Stimulated activated CD4-positive, alpha-beta T cell treated with anti-CD3 and anti-CD28 coated beads, TNF-alpha, amount 100 ng/mL, for 48 hours (primary cell): ENCODE measurements around the gene PLCG1.

Experiments used
- DNase-seq, 3 donors: peaks; one replicate each; pipeline ENCODE4 v3.0.0-alpha.2; 2020; ENCODE audit warnings: low read depth in 3 of 3

The PLCG1 gene

DNA sequence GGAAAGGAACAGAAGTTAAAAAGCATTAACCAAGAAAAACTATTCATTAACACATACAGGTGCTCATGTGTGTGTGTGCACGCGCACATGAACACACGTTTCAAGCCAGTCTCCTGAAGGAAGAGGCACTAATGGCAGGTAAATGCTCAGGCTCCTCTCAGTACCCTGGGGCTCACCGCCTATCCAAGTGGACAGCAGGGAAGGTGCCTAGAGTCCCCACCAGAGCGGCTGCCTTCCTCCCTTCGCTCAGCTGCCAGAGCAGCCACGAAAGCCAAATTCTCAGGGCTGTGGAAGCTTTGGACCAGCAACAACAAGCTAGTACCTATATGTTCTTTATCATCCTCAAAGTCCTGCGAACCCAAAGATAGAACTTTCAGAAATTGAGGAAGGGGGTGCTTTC lies 42.6 kb downstream of the PLCG1 start:
- no peak for DNase-seq

DNA sequence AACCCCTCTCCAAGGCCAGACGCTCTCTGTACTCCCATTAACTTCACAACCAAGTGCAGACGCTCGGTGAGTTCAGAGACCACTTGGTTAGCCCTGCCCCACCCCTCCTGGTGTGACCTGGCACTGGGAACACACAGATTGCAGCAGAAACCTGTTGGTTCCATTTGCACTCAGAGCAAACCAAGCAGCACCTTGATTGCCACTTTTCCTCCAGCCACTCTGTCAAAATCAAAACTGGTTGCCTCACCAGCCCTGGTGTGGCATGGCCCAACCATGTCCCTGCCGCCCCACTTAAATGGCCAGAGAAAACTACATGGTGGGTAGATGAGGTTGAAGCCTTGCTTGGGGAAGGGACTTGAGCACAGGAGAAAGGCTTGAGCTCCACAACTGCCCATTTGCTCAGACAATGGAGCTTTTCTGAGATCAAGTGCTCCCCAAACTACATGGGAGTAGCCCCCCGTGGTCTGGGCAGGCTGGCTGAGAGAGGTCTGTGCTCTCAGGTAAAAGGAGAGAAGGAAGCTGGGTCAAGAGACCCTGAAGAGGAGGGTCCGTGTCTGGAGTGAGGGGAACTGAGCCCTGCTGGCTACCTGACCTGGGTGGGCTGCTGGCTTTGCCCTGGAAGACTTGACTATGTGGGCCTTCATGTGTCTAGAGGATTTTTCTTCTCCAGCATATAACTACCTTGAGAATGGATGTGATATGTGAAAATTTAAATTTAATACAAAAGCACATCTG lies 43.4 kb downstream of the PLCG1 start:
- DNase-seq, result no peak

DNA sequence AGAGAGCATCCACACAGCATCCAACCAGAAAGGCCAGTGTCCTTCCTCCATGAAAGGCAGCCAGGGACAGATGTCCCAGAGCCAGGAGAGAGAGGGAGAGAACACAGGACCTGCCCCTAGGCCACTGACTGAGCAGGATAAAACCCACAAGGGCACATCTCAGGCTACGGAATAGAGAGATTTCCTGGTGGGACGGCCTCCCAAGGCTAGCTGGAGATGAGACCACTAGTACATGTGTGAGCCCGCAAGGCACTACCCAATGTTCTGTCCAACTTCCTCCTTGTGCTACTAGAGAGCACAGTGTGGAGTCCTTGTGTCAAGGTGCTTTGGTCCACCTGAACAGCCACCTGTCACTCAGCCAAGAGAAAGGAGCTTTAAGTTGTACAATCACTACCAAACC lies 44.2 kb downstream of the PLCG1 start:
- no peak for DNase-seq

DNA sequence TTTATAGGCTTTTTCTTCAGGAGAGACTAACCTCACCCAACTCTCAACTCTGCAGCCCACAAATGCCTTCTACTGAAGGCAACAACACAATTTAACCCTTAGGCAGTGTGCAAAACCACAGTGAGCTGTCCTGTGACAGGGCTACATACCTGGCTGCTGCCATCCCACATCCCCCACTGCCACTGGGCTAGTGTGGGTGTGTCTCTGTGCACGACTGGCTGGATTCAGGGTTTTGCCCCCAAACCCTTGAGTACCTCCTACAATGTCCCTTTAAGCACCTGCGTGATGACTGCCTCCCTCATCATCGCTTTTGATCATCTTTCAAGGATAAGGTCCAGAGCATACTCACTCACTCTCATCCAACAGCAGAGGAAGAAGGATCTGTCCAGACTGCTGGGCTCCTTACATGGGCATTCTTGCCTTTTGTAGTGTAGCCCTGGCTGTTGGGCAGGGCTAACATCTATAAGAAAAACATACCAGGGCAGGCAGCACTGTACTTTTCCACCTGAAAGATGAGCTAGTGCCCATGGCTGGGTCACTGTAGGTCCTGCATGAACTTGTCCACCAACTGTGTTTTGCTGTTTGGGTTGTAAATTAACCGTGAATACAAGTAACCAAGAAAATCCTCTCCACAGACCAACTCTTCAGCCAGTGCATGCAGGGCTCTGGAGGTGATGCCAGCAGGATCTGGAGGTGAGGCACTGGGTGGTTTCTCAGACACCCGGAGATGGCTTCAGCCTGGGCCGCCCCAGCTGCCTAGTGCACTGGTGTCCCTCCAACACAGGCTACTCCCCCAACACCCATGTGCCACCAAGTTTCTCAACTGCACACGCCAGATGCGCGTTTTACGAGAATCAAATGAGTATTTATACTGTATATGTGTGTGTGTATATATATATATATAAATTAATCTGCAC lies 45.2 kb downstream of the PLCG1 start:
- DNase-seq, result no peak

DNA sequence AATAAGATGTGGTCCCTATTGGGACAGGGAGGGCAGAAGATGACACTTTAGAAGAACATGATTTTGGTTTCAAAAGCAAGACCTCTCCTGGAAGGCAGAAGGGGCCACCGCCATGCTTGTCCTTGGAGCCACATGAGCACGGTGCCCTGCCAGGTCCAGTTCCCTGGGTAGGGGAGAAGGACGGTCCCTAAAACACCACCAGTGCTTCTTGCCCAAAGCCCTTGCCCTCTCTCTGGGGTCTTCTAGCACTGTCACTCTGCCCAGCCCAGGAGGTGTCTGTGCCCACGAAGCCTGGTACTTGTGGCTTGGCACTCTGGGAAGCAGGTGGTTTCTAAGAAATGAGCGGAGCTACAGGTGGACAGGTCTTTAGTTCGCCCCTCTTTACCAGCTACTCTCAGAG lies 46.0 kb downstream of the PLCG1 start:
- DNase-seq, result no peak

DNA sequence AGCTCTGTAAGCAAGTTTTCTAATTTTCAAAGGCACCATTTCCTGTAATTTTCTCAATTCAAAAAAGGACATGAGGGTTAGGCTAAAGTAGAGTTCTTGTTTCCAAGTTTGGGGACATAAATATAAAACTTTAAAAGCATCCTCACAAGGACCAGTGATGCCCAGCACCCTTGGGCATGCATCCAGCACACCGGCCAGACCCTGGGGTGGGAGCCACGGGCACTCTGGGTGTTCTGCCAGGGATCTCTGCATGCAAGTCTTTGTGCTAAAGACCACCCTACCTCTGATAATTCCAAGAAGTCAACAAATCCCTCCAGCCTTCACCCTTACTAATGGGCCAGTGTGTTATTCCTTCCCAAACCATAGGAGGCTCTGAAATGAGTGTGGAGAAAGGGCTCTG lies 46.5 kb downstream of the PLCG1 start:
- no peak for DNase-seq

DNA sequence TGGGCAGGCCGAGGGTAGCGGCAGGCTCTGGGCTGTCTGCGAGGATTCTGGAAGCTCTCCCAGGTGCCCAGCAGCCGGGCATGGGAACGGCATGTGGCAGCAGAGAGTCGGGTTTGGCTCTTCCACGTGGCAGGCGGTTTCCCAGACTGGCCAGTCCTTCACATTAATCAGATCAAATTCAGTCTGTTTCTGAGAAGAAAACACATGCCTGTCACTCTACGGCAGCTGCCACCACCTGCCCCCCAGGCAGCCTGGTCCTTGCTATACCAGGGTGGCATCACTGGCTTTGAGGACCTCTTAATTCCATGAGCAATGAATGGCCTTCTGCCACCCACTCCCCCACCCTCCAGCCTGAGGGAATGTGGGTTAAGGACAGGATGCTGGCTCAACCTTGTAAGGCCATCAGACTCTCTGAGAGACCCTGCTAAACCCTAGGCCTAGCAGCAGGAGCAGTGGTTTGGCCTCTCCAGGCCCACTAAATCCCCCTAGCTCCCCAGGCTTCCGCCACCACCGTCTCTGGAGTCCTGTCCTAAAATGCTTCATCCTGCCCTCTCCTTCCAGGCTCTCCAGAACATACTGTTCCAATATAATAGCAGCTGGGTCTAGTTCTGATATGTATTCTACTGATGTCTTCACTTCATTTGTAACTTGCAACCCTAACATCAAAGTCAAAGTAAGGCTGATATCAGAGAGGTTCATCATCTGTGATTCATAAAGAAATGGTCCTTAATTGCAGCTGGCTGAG lies 47.8 kb downstream of the PLCG1 start:
- no peak for DNase-seq

DNA sequence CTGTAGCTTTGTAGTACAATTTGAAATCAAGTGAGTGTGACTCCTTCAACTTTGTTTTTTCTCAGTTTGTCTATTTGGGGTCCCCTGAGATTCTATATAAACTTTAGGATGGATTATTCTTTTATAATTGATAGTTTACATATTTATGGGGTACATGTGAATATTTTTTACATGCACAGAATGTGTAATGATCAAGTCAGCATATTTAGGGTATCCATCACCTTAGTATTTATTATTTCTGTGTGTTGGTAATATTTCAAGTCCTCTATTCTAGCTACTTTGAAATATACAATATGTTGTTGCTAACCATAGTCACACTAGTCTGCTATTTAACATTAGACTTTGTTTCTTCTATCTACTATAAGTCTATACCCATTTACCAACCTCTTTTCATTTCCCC lies 50.3 kb downstream of the PLCG1 start:
- no peak for DNase-seq

DNA sequence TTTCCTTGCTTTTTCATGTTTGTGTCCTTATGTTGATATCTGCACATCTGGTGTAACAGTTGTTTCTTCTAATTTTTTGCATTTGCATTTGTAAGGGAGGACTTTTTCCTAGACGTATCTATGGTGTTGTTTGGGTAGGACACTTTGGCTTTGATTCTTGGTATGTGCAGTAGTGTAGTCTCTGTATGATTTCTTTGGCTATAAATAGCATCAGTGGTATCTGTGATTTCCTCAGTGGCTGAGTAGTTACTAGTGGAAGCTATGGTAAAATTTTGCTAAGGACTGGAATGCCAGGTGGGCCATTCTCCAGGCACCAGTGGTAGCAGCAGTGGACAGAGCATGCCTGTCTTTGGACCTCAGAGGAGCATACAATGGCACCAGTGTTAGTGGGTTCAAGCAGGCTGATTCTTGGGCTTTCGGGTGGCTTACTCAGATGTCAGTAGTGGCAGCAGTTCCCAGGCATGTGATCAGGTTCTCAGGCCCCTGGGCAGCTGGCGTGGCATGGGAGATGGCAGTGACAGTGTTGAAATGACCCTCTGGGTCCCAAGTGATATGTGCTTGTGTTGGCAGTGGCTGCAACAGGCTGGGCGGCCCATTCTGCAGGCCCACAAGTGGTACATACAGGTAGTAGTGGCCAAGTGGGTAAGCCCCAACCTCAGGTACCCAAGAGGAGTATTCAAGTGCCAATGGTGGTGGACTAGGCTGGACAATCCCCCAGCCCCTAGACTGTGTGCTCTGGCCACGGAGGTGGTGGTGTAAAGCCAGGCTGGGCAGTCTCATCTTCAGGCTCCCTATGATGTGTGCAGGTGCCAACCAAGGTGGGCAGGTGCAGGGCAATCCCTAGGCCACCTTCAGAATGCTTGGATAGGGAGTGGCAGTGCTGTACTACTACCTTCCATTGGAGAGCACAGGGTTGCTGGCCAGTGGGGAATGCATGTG lies 54.5 kb downstream of the PLCG1 start:
- no peak for DNase-seq

DNA sequence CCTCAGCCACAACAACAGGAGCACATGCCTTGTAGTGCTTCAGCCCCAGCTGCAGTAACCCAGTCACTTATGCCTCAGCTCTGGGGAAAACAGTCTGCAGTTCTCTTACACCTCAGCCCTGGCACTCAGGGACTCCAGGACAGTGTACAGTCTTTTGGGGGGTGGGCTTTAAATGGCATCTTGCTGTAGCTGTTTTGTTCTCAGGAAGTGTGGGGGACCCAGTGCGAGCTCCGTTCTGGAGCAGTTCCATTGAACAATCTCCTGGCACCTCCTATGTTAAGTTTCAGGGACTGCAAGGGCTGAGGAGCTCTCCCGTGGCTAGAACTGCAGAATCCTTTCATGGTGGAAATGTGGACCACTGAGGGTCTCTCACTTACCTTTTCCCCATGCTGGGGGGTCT lies 55.2 kb downstream of the PLCG1 start:
- DNase-seq, result no peak

DNA sequence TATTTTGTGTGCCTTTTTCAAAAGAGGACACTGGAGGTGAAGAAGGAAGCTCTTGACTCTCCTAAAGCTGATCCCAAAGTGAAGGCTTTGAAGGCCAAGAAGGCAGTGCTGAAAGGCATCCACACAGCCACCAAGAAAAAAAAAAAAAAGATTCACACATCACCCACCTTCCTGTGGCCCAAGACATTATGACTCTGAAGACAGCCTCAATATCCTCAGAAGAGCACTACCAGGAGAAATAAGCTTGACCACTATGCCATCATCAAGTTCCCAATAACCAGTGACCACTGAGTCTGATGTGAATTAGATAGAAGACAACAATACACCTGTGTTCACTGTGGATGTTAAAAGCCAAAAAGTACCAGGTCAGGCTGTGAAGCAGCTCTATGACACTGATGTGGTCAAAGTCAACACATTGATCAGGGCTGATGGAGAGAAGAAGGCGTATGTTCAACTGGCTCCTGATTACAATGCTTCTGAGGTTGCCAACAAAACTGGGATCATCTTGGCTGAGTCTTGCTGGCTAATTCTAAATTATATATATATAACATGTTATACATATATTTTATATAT lies 59.4 kb downstream of the PLCG1 start:
- DNase-seq, result no peak

DNA sequence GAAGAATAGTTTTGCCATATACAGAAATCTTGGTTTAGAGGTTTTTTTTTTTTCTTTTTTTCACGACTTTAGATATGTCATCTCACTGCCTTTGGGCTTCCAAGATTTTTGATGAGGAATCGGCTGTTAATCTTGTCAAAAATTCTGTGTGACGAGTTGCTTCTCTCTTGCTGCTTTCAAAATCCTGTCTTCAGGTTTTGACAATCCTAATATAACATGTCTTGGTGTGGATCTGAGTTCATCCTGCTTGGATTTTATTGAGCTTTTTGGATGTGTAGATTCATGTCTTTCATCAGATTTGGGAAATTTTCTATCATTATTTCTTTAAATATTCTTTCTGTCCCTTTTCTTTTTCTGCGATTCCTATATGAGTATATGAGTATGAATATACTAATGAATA lies 61.1 kb downstream of the PLCG1 start:
- no peak for DNase-seq

DNA sequence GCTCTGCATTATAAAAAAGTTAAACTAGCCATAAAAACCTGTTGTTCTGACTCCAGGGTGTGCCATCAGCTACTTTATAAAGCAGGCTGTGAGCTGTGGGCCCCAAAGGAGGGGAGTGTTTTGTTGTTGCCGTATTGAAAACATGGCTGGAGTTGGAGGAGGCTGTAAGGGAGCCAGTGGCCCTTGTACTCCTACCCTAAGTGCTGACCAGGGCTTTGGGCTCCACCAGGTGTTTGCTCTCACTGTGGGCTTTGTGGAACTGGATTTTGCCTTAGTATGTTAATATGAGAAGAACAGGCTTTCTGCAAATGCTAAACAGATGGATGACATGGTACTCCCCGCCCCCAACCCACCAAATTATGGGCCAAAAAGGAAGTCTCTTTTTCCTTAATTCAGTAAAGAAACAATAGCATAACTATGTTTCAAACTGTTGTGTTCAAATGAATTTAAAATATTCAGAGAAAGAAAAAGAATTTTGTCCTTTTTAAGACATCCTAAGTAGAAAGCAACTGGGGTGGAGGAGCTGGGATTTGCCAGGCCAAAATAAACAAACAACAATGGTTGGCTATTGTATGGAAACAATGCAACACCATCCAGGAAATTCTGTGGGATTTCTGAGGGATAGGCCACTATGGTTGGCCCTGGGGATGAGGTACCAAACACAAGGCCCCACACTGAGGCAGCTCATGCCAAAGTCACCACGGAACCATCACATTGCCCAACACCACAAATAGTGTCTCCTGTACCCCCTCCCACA lies 63.3 kb downstream of the PLCG1 start:
- DNase-seq, result no peak

DNA sequence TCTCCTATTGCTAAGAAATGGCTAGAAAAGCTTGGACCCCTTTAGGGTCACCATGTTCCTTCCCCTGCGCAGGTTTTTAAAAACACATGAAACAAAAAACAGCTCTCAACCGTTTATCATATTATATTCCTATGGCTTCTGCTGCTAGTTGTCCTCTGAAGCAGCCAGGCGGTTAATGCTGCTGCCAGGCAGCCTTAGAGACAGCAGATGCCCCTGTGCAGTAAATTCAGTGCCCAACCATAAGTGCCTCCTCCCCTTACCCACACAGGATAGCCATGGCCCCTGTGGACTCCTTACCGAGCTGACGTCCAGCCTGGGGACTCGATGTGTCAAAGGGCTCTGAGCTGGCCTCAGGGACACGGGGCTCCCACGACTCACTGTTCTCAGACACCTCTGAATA lies 64.4 kb downstream of the PLCG1 start:
- DNase-seq, result no peak

DNA sequence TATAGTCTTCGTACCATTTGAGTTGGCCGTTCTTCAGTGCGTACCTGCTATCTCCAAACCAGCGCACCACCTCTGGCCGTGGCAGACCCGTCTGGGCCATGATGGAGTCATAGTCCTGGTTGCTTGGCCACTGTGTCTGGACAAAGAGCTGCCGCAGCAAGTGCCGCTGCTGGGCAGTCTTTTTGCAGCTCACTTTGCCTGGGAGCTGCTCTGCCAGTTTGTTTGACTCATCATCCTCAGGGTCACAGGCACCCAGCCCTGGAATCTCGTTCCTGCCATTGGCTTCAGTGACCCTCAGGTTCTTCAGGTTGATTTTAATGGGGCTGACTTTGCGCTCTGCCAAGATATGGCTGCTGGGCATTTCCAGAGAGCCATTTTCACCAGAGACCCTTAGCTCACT lies 65.1 kb downstream of the PLCG1 start:
- DNase-seq, result no peak

DNA sequence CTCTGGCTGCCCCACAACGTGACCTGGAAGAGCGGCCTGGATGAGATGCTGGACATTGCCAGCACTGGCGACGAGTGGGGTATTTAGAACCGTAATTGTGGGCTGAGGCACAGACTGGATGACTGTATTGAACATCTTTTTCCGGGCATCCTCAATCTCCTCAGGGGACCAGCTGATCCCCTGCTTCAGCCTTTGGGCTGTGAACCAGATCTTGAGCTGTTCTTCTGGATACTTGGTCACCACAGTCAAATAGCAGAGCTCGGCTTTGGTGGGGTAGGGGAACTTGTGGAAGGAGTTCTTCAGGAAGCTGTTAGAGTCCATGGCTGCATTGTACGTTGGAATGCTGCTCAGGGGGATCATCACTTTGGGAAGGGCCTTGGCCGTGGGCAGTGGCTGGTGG lies 66.3 kb downstream of the PLCG1 start:
- DNase-seq, result no peak

DNA sequence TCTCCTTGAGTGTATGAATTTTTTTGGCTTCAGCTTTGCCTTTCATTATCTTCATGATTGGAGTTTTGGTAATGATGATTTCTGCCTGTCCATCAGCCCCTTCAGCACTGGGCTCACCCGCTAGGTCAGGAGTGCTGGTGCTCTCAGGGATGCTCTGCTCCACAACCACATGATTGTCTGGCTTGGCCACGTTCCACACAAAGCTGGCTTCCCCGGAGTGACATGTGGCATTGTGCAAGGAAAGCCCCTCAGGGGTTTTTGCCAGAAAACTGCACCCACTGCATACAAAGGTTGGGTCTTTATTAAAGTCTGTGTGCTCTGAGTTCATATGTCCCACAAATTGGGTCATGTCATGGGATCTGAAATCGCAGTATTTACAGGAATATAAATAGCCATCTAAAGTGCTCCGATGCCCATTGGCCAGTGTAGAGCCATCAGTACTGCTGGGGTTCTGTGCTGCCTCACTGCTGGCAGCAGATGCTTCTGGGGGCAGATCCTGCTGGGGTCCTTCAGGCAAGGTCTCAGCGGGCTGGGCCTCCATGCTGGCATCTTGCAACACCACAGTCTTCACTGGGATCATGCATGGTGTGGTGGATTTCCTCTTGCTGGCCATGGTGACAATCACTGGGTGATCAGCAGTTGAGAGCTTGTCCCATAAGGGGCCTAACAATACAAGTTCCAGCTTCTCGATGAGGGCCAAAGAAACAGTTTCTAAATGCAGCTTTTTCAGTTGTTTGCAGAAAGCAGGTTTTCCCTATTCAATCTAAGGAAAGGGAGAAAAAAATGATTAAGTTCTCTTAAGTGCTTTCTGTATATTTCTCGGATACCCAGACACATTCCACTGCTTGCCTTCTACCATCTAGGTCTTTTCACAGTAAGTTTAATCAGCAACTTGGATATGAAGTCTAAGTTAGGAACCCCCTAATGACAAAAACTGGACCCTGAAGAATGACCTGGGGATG lies 67.2 kb downstream of the PLCG1 start:
- DNase-seq, result no peak

DNA sequence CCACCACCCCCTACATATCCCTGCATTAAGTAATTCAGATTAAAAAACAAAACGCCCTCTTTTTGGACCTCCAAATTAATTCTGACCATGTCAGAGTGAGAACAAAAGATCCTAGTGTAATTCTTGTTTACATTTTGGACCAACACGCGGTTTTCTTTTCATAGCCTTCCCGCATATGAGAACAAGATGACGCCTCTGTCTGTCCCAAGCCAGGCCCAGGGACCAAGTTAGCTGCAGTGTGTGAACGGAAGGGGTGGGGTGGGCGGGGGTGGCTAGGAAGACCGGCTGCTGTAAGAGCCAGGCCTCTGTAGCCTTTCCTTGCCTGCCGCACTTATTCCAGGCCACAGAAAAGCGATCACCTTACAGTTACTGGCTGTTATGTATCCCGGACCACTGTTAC lies 68.0 kb downstream of the PLCG1 start:
- DNase-seq, result no peak

DNA sequence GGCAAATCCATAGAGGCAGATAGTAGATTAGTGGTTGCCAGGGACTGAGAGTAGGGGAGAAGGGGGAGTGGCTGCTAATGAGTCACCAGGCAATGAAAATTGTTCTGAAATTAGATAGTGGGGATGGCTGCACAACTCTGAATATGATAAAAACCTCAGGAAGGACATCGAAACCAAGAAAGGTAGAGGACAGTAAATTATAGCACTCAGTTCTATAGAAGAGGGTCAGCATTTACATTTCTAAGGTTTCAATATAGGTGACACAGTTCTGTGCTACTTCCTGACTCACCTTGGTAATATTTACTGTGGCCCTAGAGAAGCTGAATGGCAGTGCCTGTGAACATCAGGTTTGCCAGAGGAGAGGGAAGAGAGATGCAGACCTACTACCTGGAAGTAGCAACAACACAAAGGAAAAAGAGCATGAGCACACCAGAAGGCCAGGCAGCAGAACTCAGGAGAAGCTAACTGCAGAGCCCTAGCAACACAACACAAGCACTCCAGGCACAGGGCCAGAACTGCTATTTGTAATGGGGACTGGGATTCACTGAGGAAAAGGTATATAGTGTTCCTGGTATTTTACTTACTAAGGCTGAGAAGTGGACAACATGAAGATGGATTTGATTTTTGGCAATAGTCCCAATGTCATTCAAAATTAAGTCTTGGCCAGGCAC lies 75.9 kb downstream of the PLCG1 start:
- no peak for DNase-seq
